ENCODE data around the gene SPRTN. TPM values are rescaled to one million over a fixed set of nuclear protein-coding genes. Genes with fewer than 3 reads are reported as not detected.
"Not testable (repeated sequence)": the region's sequence is repeated elsewhere in the genome, so short reads cannot be mapped to it uniquely, and the experiment has no call there.

Gene SPRTN
- total RNA-seq, 1 donor from 2014 or later: 52.6 TPM

- Histone ChIP-seq H3K9me3 (no peaks in the 10 kb centered on the region), H3K36me3 (peaks cover 0 to 6% of the 10 kb centered on the region in 2 donors), H3K4me1 (peaks cover 8 to 40% of the 10 kb centered on the region in 2 donors), H3K4me3 (peak within 1 kb of the TSS; percentile 81 to 90), H3K27ac (peak within 1 kb of the TSS; percentile 92 to 97), H3K27me3 (no peaks in the 10 kb centered on the region)
- no peak for TF ChIP-seq CTCF (IDR thresholded peaks at IDR 0.05)
- DNase-seq (ENCODE audit: low spot score in 2 of 2): peak; percentile 82 to 98
- intact Hi-C loops (cut with DNase I): loop anchor here (1.0 to 5.0 kb wide), 4 partner anchors 58 to 191 kb away; partner anchors contain the start of genes EGLN1, GNPAT and TSNAX
These were observed 422 bp upstream of the SPRTN start, which contains the start of gene EXOC8 for GRCh38 chr1:231337472-231338269. Gene EXOC8, minus strand, starts transcription at chr1:231337852. Its CDS starts 107 bp downstream, at chr1:231337745.

DNA sequence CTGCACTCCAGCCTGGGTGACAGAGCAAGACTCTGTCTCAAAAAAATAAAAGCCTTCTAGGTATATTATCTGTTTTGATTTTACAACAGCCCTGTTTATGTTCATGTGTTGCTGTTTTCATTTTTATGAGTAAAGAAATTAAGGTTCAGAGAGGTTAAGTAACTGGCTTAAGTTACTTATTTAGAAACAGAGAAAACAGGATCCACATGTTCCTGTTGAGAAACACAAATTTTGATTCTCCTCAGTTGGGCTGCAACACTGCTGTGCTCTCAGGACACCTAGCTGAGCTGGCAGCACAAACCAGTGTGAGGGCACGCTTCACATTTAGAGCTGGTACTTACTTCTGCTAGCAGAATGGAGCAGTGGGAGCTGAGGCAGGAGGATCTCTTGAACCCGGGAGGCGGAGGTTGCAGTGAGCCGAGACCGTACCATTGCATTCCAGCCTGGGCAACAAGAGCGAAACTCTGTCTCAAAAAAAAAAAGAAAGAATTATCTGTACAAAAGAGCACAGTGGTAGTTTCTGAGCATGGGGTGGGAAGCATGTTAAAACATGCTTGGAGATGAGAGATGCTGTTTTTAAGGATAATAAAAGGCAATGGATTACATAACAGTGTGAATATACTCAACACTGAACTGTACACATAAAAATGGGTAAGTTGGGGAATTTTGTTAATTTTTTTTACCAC lies 2.4 kb downstream of the SPRTN start:
- Histone ChIP-seq H3K27ac (no peak overlapping the region), H3K4me3 (no peak overlapping the region), H3K4me1 (peaks cover 8 to 19% of the 10 kb centered on the region in 2 donors), H3K36me3 (peaks cover 0 to 5% of the 10 kb centered on the region in 2 donors), H3K9me3 (no peaks in the 10 kb centered on the region), H3K27me3 (no peaks in the 10 kb centered on the region)
- intact Hi-C loops (cut with DNase I): no loop called here
- no peak for DNase-seq (ENCODE audit: low spot score in 2 of 2)
- no peak for TF ChIP-seq CTCF (IDR thresholded peaks at IDR 0.05)

DNA sequence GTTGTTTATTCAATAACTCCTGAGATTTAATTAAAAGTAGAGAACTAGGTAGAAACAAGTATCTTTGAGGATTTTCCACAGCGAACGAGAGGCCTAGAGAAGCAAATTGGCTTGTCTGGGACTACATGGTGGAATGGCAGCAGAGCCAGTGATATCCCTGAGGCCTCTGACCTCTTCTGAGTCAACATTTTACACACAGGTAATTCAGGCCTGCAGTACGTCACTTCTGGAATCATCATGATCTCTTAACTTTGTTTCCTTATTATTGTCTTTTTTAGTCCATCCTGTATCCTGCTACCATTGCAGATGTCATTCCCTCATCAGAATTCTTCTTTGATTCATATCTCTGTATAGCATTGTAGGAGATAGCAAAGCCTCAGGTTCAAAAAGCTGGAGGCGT lies 9.9 kb downstream of the SPRTN start:
- no peak for DNase-seq (ENCODE audit: low spot score in 2 of 2)
- H3K27me3 ChIP-seq: no peaks in the 10 kb centered on the region
- intact Hi-C loops (cut with DNase I): no loop called here
- no peaks in the 10 kb centered on the region for H3K9me3 ChIP-seq
- peaks cover 10 to 62% of the 10 kb centered on the region in 2 donors for H3K36me3 ChIP-seq
- no peak for TF ChIP-seq CTCF (IDR thresholded peaks at IDR 0.05)
- no peak overlapping the region for H3K27ac ChIP-seq
- no peaks in the 10 kb centered on the region for H3K4me1 ChIP-seq
- H3K4me3 ChIP-seq: no peak overlapping the region

- TF ChIP-seq CTCF (IDR thresholded peaks at IDR 0.05): no peak
- no peaks in the 10 kb centered on the region for H3K9me3 ChIP-seq
- H3K4me3 ChIP-seq: no peak overlapping the region
- peaks cover 14 to 64% of the 10 kb centered on the region in 2 donors for H3K36me3 ChIP-seq
- intact Hi-C loops (cut with DNase I): no loop called here
- no peak for DNase-seq (ENCODE audit: low spot score in 2 of 2)
- H3K4me1 ChIP-seq: no peaks in the 10 kb centered on the region
- no peaks in the 10 kb centered on the region for H3K27me3 ChIP-seq
- H3K27ac ChIP-seq: no peak overlapping the region
These were observed 10.3 kb downstream of the SPRTN start for GRCh38 chr1:231348442-231348841.

- H3K4me1 ChIP-seq; H3K27me3 ChIP-seq; intact Hi-C loops (cut with DNase I); H3K4me3 ChIP-seq; H3K27ac ChIP-seq; DNase-seq (ENCODE audit: low spot score in 2 of 2); H3K9me3 ChIP-seq: not testable (repeated sequence)
- H3K36me3 ChIP-seq: peaks cover 14 to 64% of the 10 kb centered on the region in 2 donors
These were observed 10.8 kb downstream of the SPRTN start for GRCh38 chr1:231348856-231349255.

- H3K36me3 ChIP-seq: peaks cover 14 to 59% of the 10 kb centered on the region in 2 donors
- no peak overlapping the region for H3K27ac ChIP-seq
- intact Hi-C loops (cut with DNase I): no loop called here
- H3K4me3 ChIP-seq: no peak overlapping the region
- H3K9me3 ChIP-seq: no peaks in the 10 kb centered on the region
- no peaks in the 10 kb centered on the region for H3K4me1 ChIP-seq
- no peak for TF ChIP-seq CTCF (IDR thresholded peaks at IDR 0.05)
- no peak for DNase-seq (ENCODE audit: low spot score in 2 of 2)
- no peaks in the 10 kb centered on the region for H3K27me3 ChIP-seq
These were observed 13.7 kb downstream of the SPRTN start for GRCh38 chr1:231351816-231352215.

Data from ascending aorta (tissue), 2 donors.